DOHH2 (cell line): Measurements from ENCODE around the gene DHRS4L2.
"Not testable (repeated sequence)": the region's sequence is repeated elsewhere in the genome, so short reads cannot be mapped to it uniquely, and the experiment has no call there.

Experiments used
- CTCF ChIP-seq: fragments of 200-600 bp; sonication (generic); IDR thresholded peaks from one replicate; pipeline ENCODE4 v1.5.1; 2014; ENCODE audit warnings: antibody characterized with exemption, mild to moderate bottlenecking, low read depth, low read length; ENCODE audit not compliant: poor library complexity, severe bottlenecking
- EZH2phosphoT487 ChIP-seq: fragments of 200-600 bp; sonication (generic); IDR thresholded peaks from 2 replicates; pipeline ENCODE4 v1.6.1; 2017; ENCODE audit warnings: borderline replicate concordance, mild to moderate bottlenecking, antibody characterized with exemption, low read length, moderate library complexity, mixed read lengths

GRCh38 chr14:23993042-23993441 lies 4.3 kb downstream of the DHRS4L2 start:
- not testable (repeated sequence) for TF ChIP-seq EZH2phosphoT487, CTCF
